ENCODE measurements around the gene OTOS. TPM values are rescaled to one million over a fixed set of nuclear protein-coding genes. Genes with fewer than 3 reads are reported as not detected.
A peak's percentile ranks its signal among the peaks of the same experiment; 100 is the strongest.

Gene OTOS
- total RNA-seq, 1 experiment from 2014 or later = not detected

- H3F3A ChIP-seq (ENCODE audit: insufficient read depth, low read depth) = no peaks in the 10 kb centered on the region
- no peaks in the 10 kb centered on the region for H4K20me1 ChIP-seq (ENCODE audit: insufficient read depth)
- CTCF ChIA-PET = no interaction called here
- peaks cover 25% of the 10 kb centered on the region for H3K79me2 ChIP-seq (ENCODE audit: low read depth)
- TF ChIP-seq, protein P1, sequence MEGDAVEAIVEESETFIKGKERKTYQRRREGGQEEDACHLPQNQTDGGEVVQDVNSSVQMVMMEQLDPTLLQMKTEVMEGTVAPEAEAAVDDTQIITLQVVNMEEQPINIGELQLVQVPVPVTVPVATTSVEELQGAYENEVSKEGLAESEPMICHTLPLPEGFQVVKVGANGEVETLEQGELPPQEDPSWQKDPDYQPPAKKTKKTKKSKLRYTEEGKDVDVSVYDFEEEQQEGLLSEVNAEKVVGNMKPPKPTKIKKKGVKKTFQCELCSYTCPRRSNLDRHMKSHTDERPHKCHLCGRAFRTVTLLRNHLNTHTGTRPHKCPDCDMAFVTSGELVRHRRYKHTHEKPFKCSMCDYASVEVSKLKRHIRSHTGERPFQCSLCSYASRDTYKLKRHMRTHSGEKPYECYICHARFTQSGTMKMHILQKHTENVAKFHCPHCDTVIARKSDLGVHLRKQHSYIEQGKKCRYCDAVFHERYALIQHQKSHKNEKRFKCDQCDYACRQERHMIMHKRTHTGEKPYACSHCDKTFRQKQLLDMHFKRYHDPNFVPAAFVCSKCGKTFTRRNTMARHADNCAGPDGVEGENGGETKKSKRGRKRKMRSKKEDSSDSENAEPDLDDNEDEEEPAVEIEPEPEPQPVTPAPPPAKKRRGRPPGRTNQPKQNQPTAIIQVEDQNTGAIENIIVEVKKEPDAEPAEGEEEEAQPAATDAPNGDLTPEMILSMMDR (conservative IDR thresholded peaks at IDR 0.05) = no peak
- no peak for TF ChIP-seq EZH2 (IDR thresholded peaks at IDR 0.05; ENCODE audit: low read depth)
- POLR2A ChIA-PET (ENCODE audit: unreplicated experiment) = no interaction called here
- peaks cover 17% of the 10 kb centered on the region for H3K4me1 ChIP-seq (replicated peaks; ENCODE audit: insufficient read depth)
- no peaks in the 10 kb centered on the region for H3K9me3 ChIP-seq (ENCODE audit: insufficient read depth, low read depth)
- DNase-seq = no peak
- peaks cover 8% of the 10 kb centered on the region; the same call in 1 of the 2 replicates for H3K36me3 ChIP-seq (ENCODE audit: low read depth)
- no peak overlapping the region for H3K4me2 ChIP-seq
- intact Hi-C loops (cut with micrococcal nuclease; ENCODE audit: unreplicated experiment) = no loop called here
- no peak overlapping the region for H2AFZ ChIP-seq
- no TSS peak for BruUV-seq (replicated peaks)
- no peak overlapping the region for H3K4me3 ChIP-seq
- no peaks in the 10 kb centered on the region for H3K9me2 ChIP-seq (ENCODE audit: insufficient read depth)
- no peak overlapping the region for H3K27ac ChIP-seq
- H3K27me3 ChIP-seq (ENCODE audit: insufficient read depth, low read depth) = peaks cover 45% of the 10 kb centered on the region
Observed at GRCh38 chr2:240137596-240138253, 2.7 kb downstream of the OTOS start.

DNA sequence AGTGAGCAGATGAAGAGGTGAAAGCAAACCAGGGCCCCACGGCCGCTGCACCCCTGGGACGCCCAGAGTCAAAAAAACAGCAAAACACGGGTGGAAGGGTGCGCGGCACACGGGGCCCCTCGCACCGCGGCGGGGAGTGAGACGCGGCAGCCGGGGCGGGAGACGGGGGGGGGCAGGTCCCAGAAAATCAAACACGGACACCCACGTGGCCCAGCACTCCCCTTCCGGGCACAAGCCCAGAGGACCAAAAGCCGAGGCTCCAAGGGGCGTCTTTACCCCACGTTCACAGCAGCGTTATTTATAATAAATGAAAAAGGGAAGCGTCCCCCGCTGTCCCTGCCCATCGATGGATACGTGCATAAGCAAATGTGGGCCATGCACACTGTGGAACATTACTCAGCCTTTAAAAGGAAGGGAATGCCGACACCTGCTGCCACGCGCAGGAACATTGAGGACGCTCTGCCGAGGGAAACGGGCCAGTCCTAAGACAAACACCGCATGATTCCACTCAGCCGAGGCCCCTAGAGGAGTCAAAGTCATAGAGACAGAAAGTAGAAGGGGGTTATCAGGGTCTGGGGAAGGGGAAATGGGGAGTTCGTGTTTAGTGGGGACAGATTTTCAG is 3.7 kb downstream of the OTOS start:
- H4K20me1 ChIP-seq (ENCODE audit: insufficient read depth) = no peaks in the 10 kb centered on the region
- H3K27me3 ChIP-seq (ENCODE audit: insufficient read depth, low read depth) = peaks cover 36% of the 10 kb centered on the region
- TF ChIP-seq, protein P1 (conservative IDR thresholded peaks at IDR 0.05) = no peak
- TF ChIP-seq EZH2 (IDR thresholded peaks at IDR 0.05; ENCODE audit: low read depth) = no peak
- peaks cover 16% of the 10 kb centered on the region; the same call in 1 of the 2 replicates for H3K36me3 ChIP-seq (ENCODE audit: low read depth)
- ChIA-PET POLR2A (ENCODE audit: unreplicated experiment) (no interaction called here), CTCF (no interaction called here)
- no peak overlapping the region for H3K27ac ChIP-seq
- BruUV-seq (replicated peaks) = no TSS peak
- no peaks in the 10 kb centered on the region for H3F3A ChIP-seq (ENCODE audit: insufficient read depth, low read depth)
- peak overlapping the region; percentile 92 for H3K4me3 ChIP-seq
- intact Hi-C loops (cut with micrococcal nuclease; ENCODE audit: unreplicated experiment) = no loop called here
- H3K4me1 ChIP-seq (replicated peaks; ENCODE audit: insufficient read depth) = peaks cover 17% of the 10 kb centered on the region
- H2AFZ ChIP-seq = peak overlapping the region; percentile 96
- H3K4me2 ChIP-seq = peak overlapping the region; percentile 100
- no peak for DNase-seq
- H3K9me3 ChIP-seq (ENCODE audit: insufficient read depth, low read depth) = no peaks in the 10 kb centered on the region
- no peaks in the 10 kb centered on the region for H3K9me2 ChIP-seq (ENCODE audit: insufficient read depth)
- peaks cover 25% of the 10 kb centered on the region for H3K79me2 ChIP-seq (ENCODE audit: low read depth)

DNA sequence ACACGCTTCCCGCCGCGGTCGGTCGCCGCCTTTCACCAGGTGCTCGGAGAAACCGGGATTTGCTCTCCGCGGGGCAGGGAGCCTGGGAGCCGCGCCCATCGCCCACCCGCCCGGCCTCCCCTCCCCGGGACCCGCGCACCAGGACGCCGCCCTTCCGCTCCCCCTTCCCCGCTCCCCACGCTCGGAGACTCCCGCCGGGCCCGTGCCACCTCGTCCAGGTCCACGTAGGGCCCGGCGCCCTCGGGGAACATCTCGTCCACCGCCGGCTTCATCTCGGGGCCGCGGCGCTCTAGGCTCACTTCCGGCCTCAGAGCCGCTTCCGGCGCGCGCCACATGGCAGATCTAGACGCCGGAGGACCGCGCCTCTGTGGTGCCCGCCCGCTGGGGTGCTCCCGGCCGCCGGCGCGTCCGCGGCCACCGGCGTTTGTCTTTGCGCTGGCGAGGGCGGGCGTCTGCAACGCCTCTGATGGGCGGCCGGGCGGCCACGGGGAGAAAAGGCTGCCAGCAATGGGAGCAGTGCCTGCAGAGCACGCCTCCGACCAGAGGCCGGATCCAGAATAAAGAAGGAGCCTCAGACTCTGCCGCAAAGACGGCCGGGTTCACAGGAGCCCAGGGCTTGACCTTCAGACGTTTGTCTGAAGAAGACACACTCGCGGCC is 4.3 kb downstream of the OTOS start, which contains the start of gene COPS9:
Gene COPS9, minus strand, starts transcription at position 293 of the 658 bp plus-strand sequence. Its CDS starts 21 bp downstream, at position 272.
- Histone ChIP-seq H3K36me3 (ENCODE audit: low read depth) (peaks cover 22% of the 10 kb centered on the region; the same call in 1 of the 2 replicates), H3K27me3 (ENCODE audit: insufficient read depth, low read depth) (peaks cover 30% of the 10 kb centered on the region), H3K9me3 (ENCODE audit: insufficient read depth, low read depth) (no peaks in the 10 kb centered on the region), H3K4me2 (peak within 1 kb of the TSS; percentile 100), H3F3A (ENCODE audit: insufficient read depth, low read depth) (no peaks in the 10 kb centered on the region), H3K4me3 (peak within 1 kb of the TSS; percentile 92), H2AFZ (peak within 1 kb of the TSS; percentile 96), H4K20me1 (ENCODE audit: insufficient read depth) (no peaks in the 10 kb centered on the region; the same call in 1 of the 2 replicates), H3K4me1 (replicated peaks; ENCODE audit: insufficient read depth) (peaks cover 17% of the 10 kb centered on the region), H3K27ac (no peak within 1 kb of the TSS), H3K79me2 (ENCODE audit: low read depth) (peaks cover 25% of the 10 kb centered on the region), H3K9me2 (ENCODE audit: insufficient read depth) (no peaks in the 10 kb centered on the region)
- POLR2A ChIA-PET (ENCODE audit: unreplicated experiment) = no interaction called here
- intact Hi-C loops (cut with micrococcal nuclease; ENCODE audit: unreplicated experiment) = no loop called here
- DNase-seq = peak; percentile 78 to 95
- no TSS peak for BruUV-seq (replicated peaks)
- CTCF ChIA-PET = no interaction called here
- TF ChIP-seq EZH2 (IDR thresholded peaks at IDR 0.05; ENCODE audit: low read depth) = no peak
